ENCODE measurements around the gene IGSF10. TPM values are rescaled to one million over a fixed set of nuclear protein-coding genes. Genes with fewer than 3 reads are reported as not detected.
"Not testable (repeated sequence)": the region's sequence is repeated elsewhere in the genome, so short reads cannot be mapped to it uniquely, and the experiment has no call there.

IGSF10 gene
- total and polyA plus RNA-seq, 2 of the 8 experiments (the other 6 are each of a cell fraction or from before 2014, with no cell fraction given) = 0.59 to 0.95 TPM

DNA sequence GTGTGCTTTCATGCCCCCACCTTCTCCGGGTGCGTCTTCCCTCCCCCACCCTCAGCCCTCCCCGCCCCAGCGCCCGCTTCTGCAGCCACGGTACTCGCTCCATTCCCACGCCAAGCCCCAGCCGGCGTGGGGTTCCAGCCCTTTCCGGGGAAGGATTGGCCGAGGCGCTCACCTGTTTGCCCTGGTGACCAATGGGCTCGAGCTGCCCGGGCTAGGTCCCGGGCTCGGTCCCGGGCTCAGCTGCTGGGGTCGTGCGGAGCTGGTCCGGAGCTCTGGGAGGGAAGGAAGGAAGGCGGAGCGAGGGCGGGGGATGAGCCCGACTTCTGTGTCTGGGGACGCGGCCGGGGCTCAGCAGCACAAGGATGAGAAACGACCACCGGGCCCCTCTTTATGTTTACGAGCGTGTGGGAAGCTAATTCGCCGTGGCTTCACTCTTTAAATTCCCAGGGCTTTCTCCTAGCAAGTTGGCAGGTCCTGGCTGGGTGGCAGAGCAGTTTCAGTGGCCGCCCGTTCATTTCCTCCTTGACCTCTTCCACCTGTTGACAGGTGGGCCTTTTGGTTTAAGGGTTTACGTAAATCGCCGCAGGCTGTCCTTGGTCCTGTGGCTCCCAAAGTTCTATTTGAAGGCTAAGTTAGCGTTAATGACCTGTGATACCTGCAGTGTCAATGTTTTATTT is at the start of gene IGSF10 (continued):
- TF ChIP-seq MAX (IDR thresholded peaks at IDR 0.05) (no peak; the same call in 1 of the 2 replicates), KDM4A (IDR thresholded peaks at IDR 0.05; ENCODE audit: low read depth, low read length, severe bottlenecking) (peak; percentile 77), SAP30 (IDR thresholded peaks at IDR 0.05; ENCODE audit: insufficient read depth, insufficient replicate concordance, low read length) (no peak), ASH2L (IDR thresholded peaks at IDR 0.05; ENCODE audit: low read length) (peak; percentile 46)

GRCh38 chr3:151509468-151510135 is 48.7 kb upstream of the IGSF10 start:
- not testable (repeated sequence) for H2BK120ac ChIP-seq (replicated peaks; ENCODE audit: low read depth, low read length); H3K9ac ChIP-seq (replicated peaks in 1 of 4; ENCODE audit: extremely low read depth in 1 of 4, low read depth in 3 of 4, low read length in 3 of 4)

More at GRCh38 chr3:151509468-151510135, 48.7 kb upstream of the IGSF10 start:
- H2AFZ ChIP-seq (ENCODE audit: low read length); H3K4me1 ChIP-seq (replicated peaks in 1 of 4; ENCODE audit: control insufficient read depth in 3 of 4, insufficient read depth in 4 of 4, low read length in 3 of 4); H2BK12ac ChIP-seq (ENCODE audit: low read depth, low read length); POLR2A ChIA-PET (ENCODE audit: partially characterized antibody); H3K23ac ChIP-seq (ENCODE audit: insufficient read length); H3K23me2 ChIP-seq (ENCODE audit: low read depth, low read length); H4K8ac ChIP-seq (ENCODE audit: extremely low read depth, insufficient read depth, low read length); H3K27ac ChIP-seq (ENCODE audit: low read depth, low read length); CTCF ChIA-PET (ENCODE audit: partially characterized antibody); H3K4me2 ChIP-seq (ENCODE audit: insufficient read depth in 1 of 2, low read depth in 2 of 2, low read length in 2 of 2); H3K36me3 ChIP-seq (ENCODE audit: control insufficient read depth in 2 of 4, insufficient read depth in 4 of 4, low read length in 3 of 4); H2BK20ac ChIP-seq (ENCODE audit: low read length); H3K4me3 ChIP-seq (ENCODE audit: extremely low read depth in 1 of 4, insufficient read depth in 2 of 4, low read depth in 3 of 4, low read length in 4 of 4); H3K27me3 ChIP-seq (replicated peaks in 1 of 4; ENCODE audit: control insufficient read depth in 3 of 4, extremely low read depth in 1 of 4, insufficient read depth in 3 of 4, low read length in 3 of 4); H4K20me1 ChIP-seq (replicated peaks in 1 of 2; ENCODE audit: control insufficient read depth in 1 of 2, insufficient read depth in 2 of 2, low read length in 2 of 2); H3K18ac ChIP-seq (ENCODE audit: extremely low read depth, low read length); H4K91ac ChIP-seq (replicated peaks; ENCODE audit: insufficient read length, low read length); DNase-seq (ENCODE audit: low read depth in 1 of 2, low spot score in 2 of 2); H3K9me3 ChIP-seq (ENCODE audit: insufficient read depth in 2 of 2, low read depth in 1 of 2, low read length in 1 of 2); H2BK15ac ChIP-seq (ENCODE audit: low read length); H3K4ac ChIP-seq (replicated peaks; ENCODE audit: insufficient read length, low read depth, low read length); H3K14ac ChIP-seq (ENCODE audit: insufficient read length); H3K56ac ChIP-seq (replicated peaks; ENCODE audit: insufficient read length, low read depth, low read length); H3K79me2 ChIP-seq (ENCODE audit: control insufficient read depth in 1 of 2, insufficient read depth in 2 of 2, low read length in 2 of 2); H2AK5ac ChIP-seq (ENCODE audit: low read depth, low read length); H2BK5ac ChIP-seq (ENCODE audit: low read depth, low read length); H4K5ac ChIP-seq (ENCODE audit: insufficient read length, low read depth, low read length); FAIRE-seq; H3K79me1 ChIP-seq (ENCODE audit: low read depth, low read length): not testable (repeated sequence)
- WGBS, 2 experiments (ENCODE audit: extremely low coverage in 1 of 2, insufficient coverage in 1 of 2, insufficient read length in 1 of 2, insufficient replicate concordance in 2 of 2, low coverage in 1 of 2, low lambda C conversion rate in 2 of 2, missing lambda C conversion rate in 1 of 2) = 97% methylated on average over 11 of the region's 11 CpGs; no CpG with 5 or more reads in 1 of the 2 experiments
